Fibroblast of pulmonary artery (primary cell): ENCODE results near the gene UNC5C.
A peak's percentile ranks its signal among the peaks of the same experiment; 100 is the strongest.

Experiments used
- DNase-seq: peaks from one replicate; pipeline ENCODE4 v3.0.0-alpha.2; 2010; ENCODE audit warnings: low read depth
- H3K4me3 ChIP-seq: replicated peaks from 2 replicates; pipeline ENCODE4 v1.5.1; 2011; ENCODE audit warnings: low read depth, mild to moderate bottlenecking, control low read depth, low read length, moderate library complexity
- TF ChIP-seq, protein P1 (sequence below): IDR thresholded peaks from 2 replicates; pipeline ENCODE4 v1.5.1; 2011; ENCODE audit warnings: mild to moderate bottlenecking, control low read depth, low read length, inconsistent platforms; ENCODE audit errors: missing control alignments

Gene UNC5C

DNA sequence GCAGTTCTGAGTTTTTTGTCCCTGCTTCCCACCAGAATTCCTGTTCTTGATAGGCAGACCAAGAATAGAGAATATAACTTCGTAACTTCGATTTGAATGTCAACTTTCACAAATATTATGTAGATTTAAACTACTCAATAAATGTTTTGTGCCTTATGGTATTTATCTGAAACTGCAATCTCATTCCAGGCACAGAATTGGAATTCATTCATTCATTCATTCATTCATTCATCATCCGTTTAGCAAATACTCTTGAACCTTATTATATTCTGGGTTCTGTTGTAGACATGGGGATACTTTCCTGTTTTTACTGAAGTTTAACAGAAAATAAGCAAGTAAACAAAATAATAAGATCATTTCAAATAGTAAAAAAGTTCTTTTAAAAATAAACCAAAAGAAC lies 324.4 kb downstream of the UNC5C start:
- no peak for DNase-seq
- H3K4me3 ChIP-seq, result no peak overlapping the region
- TF ChIP-seq, protein P1, sequence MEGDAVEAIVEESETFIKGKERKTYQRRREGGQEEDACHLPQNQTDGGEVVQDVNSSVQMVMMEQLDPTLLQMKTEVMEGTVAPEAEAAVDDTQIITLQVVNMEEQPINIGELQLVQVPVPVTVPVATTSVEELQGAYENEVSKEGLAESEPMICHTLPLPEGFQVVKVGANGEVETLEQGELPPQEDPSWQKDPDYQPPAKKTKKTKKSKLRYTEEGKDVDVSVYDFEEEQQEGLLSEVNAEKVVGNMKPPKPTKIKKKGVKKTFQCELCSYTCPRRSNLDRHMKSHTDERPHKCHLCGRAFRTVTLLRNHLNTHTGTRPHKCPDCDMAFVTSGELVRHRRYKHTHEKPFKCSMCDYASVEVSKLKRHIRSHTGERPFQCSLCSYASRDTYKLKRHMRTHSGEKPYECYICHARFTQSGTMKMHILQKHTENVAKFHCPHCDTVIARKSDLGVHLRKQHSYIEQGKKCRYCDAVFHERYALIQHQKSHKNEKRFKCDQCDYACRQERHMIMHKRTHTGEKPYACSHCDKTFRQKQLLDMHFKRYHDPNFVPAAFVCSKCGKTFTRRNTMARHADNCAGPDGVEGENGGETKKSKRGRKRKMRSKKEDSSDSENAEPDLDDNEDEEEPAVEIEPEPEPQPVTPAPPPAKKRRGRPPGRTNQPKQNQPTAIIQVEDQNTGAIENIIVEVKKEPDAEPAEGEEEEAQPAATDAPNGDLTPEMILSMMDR, result no peak

DNA sequence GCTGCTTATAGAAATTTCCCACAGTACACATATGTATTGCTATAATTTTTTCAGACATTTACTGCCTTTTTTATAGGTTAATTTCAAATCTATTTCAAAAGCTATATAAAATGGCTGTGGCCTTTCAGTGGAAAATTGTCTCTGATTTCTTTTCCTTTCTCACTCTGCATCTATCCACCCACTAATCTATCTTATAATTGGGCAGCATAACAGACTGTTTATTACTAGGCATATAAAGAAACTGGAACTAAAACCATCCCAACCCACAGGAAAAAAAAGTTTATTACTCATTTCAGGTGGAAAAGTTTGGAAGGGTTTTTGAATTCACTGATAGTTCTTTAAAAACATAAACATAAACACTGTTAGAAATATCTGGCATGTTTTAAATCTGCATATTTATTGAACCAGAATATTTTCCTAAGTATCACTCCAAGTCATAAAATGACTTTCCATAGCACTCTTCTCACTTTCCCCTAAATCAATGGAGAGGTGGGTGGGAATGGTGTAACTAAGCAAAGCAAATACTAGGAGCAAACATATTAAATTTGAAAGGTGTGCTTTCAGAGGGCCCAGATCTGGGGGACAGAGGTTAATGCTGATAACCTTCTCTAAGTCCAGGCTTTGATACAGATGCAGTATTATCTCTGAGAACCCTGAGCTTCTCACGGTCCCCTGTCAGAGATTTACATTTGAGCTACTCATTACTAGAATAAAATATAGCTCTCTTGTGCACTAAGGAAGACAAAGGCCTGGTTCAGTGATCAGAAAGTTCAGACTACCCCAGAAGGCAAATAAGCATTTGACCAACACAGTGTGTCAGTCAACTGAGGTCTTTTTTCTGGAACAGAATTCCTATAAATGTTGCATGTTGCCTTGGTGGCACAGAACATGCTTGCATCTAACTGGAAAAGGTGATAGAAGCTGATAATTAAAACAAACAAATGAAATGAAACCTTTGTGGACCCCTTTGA lies 328.3 kb downstream of the UNC5C start:
- DNase-seq, result no peak
- TF ChIP-seq, protein P1, result no peak

DNA sequence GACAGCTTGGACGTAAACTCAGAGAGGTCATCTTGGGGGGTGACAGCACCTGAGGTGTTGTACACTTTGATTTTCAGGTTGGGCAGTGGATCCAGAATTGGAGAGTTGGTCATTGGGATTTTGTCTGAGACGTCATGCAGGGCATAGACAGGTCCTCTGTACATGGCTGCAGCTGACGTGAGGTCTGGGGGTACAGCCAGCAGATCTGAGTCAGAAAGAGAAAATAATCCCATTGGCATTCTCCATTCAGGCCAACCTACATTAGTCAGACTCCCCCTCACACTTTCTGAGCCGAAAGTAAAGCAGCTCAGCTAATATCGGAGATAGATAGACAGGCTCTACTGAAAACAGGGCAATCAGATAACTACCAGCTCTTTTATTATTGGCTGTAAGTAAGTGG lies 329.7 kb downstream of the UNC5C start:
- TF ChIP-seq, protein P1, result no peak
- no peak overlapping the region for H3K4me3 ChIP-seq
- DNase-seq, result peak; percentile 40

More for the DNA sequence above, 328.3 kb downstream of the UNC5C start:
- H3K4me3 ChIP-seq, result no peak overlapping the region

- no peak for DNase-seq
- H3K4me3 ChIP-seq, result no peak overlapping the region
- TF ChIP-seq, protein P1, result no peak
These were observed 331.6 kb downstream of the UNC5C start for GRCh38 chr4:95217197-95217596.

DNA sequence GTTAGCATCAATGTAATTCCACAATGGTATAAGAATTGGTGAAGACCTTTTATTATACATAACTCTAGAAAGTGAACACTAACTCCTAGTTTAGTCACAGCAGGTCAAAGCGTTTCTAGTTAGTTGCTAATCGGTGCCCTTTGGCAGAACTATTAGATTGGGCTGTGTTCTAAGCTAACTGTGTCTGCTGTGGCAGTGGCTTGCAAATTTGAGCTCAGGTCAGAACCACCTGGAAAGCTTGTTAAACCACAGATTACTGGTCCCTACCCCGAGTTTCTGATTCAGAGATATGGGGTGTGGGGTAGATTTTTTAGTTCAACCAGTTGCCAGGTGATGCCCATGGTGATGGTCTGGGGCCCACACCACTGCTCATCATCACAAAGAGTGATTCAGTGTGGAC lies 332.1 kb downstream of the UNC5C start:
- TF ChIP-seq, protein P1, result no peak
- no peak for DNase-seq
- no peak overlapping the region for H3K4me3 ChIP-seq

DNA sequence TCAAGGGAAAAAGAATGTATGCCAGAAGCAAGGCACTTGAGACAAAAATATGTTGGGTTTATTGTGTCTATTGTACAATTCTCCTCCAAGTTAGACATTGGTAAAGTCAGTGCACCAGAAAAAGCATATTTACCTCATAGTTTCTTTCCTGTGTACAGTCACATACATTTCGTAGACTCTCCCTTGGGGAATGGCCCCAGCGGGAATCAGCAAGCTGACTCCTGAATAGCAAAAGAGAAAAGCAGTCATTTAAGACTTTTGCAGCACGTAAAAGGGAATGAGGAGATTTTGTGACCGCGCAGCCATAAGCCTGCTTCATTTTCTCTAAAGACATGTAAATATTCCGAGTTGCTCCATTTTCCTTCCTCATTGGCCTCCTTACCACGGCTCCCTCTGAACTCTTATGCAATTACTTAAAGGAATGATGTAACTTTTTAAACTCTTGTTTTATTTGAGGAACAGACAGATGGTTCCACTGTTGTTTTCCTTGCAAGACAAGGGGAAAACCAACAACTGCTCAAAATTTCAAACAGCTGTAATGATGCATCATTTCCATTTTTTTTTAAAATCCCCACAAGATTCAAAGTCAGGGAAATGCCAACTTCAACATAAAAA lies 332.7 kb downstream of the UNC5C start:
- TF ChIP-seq, protein P1, result no peak
- H3K4me3 ChIP-seq, result no peak overlapping the region
- peak; percentile 11 for DNase-seq

DNA sequence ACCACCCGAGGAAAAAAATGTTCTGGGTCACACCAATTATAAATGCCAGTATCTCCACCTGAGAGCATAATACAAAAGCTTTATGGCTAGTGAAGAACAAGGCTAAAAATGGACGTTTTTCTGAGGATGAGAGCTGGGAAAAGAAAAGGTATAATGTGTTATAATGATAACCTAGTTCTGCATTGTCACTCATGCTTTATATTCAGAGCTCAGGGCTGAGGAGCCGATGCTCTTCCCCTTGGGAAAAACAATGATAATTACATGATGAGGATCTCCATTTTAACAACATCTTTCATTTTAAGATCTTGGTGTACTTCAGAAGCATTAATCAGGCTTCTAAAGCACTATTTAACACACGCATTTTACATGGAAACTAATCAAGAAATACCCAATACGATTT lies 333.7 kb downstream of the UNC5C start:
- no peak overlapping the region for H3K4me3 ChIP-seq
- DNase-seq, result no peak
- TF ChIP-seq, protein P1, result no peak
